ENCODE measurements around the gene OR4C46.
"Not testable (repeated sequence)": the region's sequence is repeated elsewhere in the genome, so short reads cannot be mapped to it uniquely, and the experiment has no call there.

OR4C46 gene

DNA sequence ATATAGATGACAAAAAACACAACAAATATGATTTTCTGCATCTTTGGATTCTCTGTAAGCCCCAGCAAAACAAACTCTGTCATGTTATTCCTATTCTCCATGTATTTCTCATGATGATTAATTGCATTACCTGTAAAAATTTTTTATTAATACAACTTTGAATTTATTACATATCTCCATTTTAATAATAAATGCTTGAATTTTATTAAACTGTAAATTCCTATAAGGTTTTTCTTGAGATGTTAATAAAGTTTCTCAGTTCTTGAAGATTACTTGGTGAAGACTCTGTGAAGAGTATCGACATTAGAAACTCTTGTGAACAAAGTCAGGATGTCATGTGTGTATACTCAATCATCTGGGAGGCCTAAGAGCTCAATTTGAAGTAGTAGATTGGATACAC lies at the start of gene OR4C46:
TSS of gene OR4C46 (minus strand) at position 101 of the 400 bp plus-strand sequence. CDS start at position 101, 0 bp downstream.
- DNase-seq (ENCODE audit: low read depth in 3 of 3, low spot score in 1 of 3): no peak

DNA sequence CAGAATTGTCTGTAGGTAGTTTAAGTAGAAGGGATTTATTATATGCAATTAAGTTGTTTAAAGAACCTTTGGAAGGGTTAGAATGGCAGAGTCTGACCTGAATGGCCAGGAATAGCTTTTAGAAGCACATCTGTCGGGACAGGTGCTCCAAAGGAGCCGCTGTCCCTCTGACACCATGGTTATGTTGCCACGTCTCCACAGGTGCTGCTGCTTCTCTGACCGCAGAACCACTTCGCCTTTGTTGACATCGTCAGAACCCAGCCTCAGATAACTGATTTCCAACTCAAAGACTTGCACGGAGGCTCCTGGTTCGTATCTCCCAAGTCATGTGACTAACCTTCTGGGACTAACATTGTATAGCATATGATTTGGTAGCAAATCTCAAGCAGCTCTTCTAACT lies 41.8 kb upstream of the OR4C46 start:
- not testable (repeated sequence) for DNase-seq (ENCODE audit: low read depth in 3 of 3, low spot score in 1 of 3)

DNA sequence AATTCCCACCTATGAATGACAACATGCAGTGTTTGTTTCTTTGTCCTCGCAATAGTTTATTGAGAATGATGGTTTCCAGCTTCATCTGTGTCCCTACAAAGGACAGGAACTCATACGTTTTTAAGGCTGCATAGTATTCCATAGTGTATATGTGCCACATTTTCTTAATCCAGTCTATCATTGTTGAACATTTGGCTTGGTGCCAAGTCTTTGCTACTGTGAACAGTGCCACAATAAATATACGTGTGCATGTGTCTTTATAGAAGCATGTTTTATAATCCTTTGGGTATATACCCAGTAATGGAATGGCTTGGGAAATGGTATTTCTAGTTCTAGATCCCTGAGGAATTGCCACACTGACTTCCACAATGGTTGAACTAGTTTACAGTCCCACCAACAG lies 42.4 kb downstream of the OR4C46 start:
- not testable (repeated sequence) for DNase-seq (ENCODE audit: low read depth in 3 of 3, low spot score in 1 of 3)

DNA sequence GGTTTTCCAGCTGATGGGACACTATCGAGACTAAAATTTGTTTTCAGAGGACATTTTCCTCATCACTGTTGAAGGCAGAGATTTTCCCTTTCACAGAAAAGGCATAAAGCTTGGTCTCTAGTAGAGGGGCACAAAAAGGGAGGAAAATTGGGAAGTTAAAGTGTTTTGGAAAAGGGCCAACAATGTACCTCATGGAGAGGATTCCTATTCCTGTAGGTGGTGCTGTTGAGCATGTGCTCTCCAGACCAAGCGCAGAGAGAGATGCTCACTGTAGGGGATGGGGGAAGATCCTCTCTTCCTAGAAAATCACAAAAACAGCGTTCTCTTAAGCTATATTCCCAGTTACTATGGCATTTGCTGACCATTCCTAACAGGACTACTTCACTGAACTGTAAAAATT lies 44.9 kb downstream of the OR4C46 start:
- DNase-seq (ENCODE audit: low read depth in 3 of 3, low spot score in 1 of 3): no peak

DNA sequence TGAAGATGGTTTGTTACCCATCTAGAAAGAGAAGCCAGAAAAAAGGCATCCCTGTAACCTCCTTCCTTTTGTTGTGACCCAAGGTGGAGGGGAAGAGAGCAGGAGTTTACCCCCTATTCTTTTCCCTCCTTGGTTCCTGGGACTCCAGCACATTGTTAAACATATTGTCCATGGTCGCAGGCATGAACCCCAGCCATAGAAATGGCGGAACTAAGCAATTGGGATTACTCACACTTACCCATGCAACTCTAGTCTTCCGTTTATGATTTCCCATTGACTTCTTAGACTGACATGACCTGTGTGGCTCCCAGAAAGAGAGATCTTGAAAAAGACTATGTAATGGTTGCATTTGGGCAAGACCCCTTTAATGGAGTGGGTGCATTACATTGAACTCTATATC lies 45.4 kb downstream of the OR4C46 start:
- no peak for DNase-seq (ENCODE audit: low read depth in 3 of 3, low spot score in 1 of 3)
